RPMI8226 (cell line): ENCODE measurements around the gene S100A16.

Source experiments
- DNase-seq: peaks from one replicate; pipeline ENCODE4 v3.0.0-alpha.2; 2015

Gene S100A16

GRCh38 chr1:153560771-153561465 is 52.0 kb downstream of the S100A16 start:
- DNase-seq, result no peak

GRCh38 chr1:153560241-153560640 is 52.7 kb downstream of the S100A16 start:
- no peak for DNase-seq

GRCh38 chr1:153557877-153558276 is 55.1 kb downstream of the S100A16 start:
- DNase-seq, result no peak
